Heart left ventricle (tissue), 13 donors: ENCODE results near the gene MARCHF10.

Experiments used
- POLR2A ChIP-seq, 2 donors: fragments of 450-650 bp; IDR thresholded peaks; one replicate each; pipeline ENCODE4 v1.6.1; 2017; ENCODE audit warnings: antibody characterized with exemption in 2 of 2, mild to moderate bottlenecking in 2 of 2, moderate library complexity in 2 of 2
- TF ChIP-seq, protein P1 (sequence below), 12 donors: fragments of 200-600 bp; sonication (generic) in 4 of 12; IDR thresholded peaks; one replicate each; pipeline versions ENCODE4 v1.5.0 to v1.8.0; 2018 to 2022; ENCODE audit warnings: antibody characterized with exemption in 12 of 12, mild to moderate bottlenecking in 5 of 12
- donor health status: ischemic (EF 13 %, LVEDD 7.1; RV severe dilation, severe dysfunction).
- donor health status: DM: no; HTN: yes; CAD: no.
- donor health status: DM: no; HTN: no; CAD: no.
- donor health status: ischemic (EF 25% LVEDD 6.9; RV normal size, moderate dysfunction).
- donor health status: ischemic (EF 25% LVEDD 5.7; RV mildly dilated, moderate dysfunction).
- donor health status: ischemic (EF 35%, LVEDD 5.7; RV mildly dilated, moderate dysfunction).
- donor health status: nonischemic (EF 11% LVEDD 7.7; RV severe dilation, severe dysfunction).
- donor health status: DM: yes; HTN: yes; CAD: no.
- donor health status: PGD.
- donor health status: ischemic (EF 29% LVEDD 5.4; RV normal size, mild dysfunction).
- donor health status: nonischemic (EF 23%, LVEDD 6.1; RV moderate dilation, normal function).

DNA sequence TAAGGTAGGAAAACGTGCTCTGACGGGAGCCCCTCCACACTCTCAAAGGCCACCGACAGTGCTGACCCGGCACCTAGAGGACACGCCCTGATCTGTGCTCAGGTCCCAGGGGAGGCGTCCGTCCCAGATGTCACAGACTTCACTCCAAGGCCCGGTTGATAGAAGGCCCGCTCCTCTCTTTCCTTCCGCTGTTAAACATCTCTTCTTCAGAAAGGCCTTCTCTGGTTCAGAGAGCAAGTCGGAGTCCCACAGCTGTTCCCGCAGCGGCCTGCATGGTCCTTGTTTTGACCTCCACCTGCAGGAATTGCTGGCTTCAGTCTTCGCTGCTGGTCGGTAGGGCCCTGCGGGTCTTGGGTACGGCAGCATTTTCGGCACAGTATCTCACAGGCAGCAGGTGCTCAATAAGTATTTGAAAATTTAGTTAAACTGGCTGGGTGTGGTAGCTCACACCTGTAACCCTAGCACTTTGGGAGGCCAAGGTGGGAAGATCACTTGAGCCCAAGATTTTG, 92.2 kb downstream of the MARCHF10 start:
- TF ChIP-seq, protein P1, sequence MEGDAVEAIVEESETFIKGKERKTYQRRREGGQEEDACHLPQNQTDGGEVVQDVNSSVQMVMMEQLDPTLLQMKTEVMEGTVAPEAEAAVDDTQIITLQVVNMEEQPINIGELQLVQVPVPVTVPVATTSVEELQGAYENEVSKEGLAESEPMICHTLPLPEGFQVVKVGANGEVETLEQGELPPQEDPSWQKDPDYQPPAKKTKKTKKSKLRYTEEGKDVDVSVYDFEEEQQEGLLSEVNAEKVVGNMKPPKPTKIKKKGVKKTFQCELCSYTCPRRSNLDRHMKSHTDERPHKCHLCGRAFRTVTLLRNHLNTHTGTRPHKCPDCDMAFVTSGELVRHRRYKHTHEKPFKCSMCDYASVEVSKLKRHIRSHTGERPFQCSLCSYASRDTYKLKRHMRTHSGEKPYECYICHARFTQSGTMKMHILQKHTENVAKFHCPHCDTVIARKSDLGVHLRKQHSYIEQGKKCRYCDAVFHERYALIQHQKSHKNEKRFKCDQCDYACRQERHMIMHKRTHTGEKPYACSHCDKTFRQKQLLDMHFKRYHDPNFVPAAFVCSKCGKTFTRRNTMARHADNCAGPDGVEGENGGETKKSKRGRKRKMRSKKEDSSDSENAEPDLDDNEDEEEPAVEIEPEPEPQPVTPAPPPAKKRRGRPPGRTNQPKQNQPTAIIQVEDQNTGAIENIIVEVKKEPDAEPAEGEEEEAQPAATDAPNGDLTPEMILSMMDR (IDR thresholded peaks at IDR 0.05): no peak
- TF ChIP-seq POLR2A (IDR thresholded peaks at IDR 0.05): no peak
